Spleen (tissue), 7 donors: ENCODE measurements around the gene RENBP.

Experiments
- POLR2A ChIP-seq, 3 donors: fragments of 450-650 bp; IDR thresholded peaks; one replicate each; pipeline ENCODE4 v1.5.1; 2017; ENCODE audit warnings: antibody characterized with exemption in 3 of 3, mild to moderate bottlenecking in 1 of 3
- POLR2AphosphoS5 ChIP-seq, 3 donors: sonication (generic); formaldehyde crosslinking; IDR thresholded peaks; one replicate each; pipeline ENCODE4 v1.5.1; 2017; ENCODE audit warnings: antibody characterized with exemption in 3 of 3
- TF ChIP-seq, protein P1 (sequence below), 11 experiments: fragments of 200-600 bp in 7 of 11; fragments of 450-650 bp in 4 of 11; sonication (generic) in 4 of 11; IDR thresholded peaks in 8 of 11; conservative IDR thresholded peaks in 3 of 11; 1 replicate in 7 of 11; 2 replicates in 4 of 11; pipeline versions ENCODE4 v1.4.0 to v1.8.0; 2016 to 2021; ENCODE audit warnings: antibody characterized with exemption in 11 of 11, inconsistent platforms in 4 of 11, mild to moderate bottlenecking in 1 of 11
- donor health status: DM: no; HTN: no; CAD: no; lungs with moderate emphysema.
- donor health status: DM: no; HTN: no; CAD: no.
- donor health status: DM: no; HTN: no; CAD: no.

DNA sequence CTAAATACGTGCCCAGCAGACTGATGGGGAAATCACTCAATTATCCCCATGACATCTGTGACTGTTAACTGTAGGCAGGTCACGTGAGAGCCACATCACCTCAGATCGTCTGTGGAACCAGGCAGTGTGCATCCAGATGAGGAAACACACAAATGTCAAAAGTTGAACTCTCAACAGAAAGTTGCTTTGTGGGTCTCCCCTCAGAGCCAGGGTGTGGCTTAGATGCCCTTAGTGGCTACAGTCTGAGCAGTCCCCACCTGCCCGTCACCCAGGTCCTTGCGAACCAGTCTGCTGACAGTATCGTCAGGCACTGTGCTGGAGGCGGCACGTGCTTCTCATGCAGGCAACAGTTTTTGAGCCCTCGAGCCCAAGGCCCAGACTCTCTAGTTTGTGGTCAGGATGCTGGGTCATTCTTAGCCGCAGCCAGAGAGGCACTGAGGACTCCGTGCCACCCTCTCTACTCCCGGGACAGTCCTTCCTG is 38.9 kb upstream of the RENBP start:
- TF ChIP-seq, protein P1, sequence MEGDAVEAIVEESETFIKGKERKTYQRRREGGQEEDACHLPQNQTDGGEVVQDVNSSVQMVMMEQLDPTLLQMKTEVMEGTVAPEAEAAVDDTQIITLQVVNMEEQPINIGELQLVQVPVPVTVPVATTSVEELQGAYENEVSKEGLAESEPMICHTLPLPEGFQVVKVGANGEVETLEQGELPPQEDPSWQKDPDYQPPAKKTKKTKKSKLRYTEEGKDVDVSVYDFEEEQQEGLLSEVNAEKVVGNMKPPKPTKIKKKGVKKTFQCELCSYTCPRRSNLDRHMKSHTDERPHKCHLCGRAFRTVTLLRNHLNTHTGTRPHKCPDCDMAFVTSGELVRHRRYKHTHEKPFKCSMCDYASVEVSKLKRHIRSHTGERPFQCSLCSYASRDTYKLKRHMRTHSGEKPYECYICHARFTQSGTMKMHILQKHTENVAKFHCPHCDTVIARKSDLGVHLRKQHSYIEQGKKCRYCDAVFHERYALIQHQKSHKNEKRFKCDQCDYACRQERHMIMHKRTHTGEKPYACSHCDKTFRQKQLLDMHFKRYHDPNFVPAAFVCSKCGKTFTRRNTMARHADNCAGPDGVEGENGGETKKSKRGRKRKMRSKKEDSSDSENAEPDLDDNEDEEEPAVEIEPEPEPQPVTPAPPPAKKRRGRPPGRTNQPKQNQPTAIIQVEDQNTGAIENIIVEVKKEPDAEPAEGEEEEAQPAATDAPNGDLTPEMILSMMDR (IDR thresholded peaks at IDR 0.05 in 8 of 11, conservative IDR thresholded peaks at IDR 0.05 in 3 of 11) = no peak
- TF ChIP-seq POLR2AphosphoS5 (IDR thresholded peaks at IDR 0.05) (no peak), POLR2A (IDR thresholded peaks at IDR 0.05) (no peak)
